H1 (cell line): ENCODE data around the gene DAO. TPM values are rescaled to one million over a fixed set of nuclear protein-coding genes. Genes with fewer than 3 reads are reported as not detected.

Source experiments
- ATF3 ChIP-seq: IDR thresholded peaks from 2 replicates; pipeline ENCODE4 v1.6.1; 2011; ENCODE audit warnings: low read depth, mild to moderate bottlenecking, low read length; ENCODE audit not compliant: insufficient read depth
- CBX8 ChIP-seq: fragments of 300-800, 300-1000 bp; sonication (generic); IDR thresholded peaks from 2 replicates; pipeline ENCODE4 v1.7.1; 2016; ENCODE audit warnings: low read depth, low read length, borderline replicate concordance
- E2F6 ChIP-seq: IDR thresholded peaks from 2 replicates; pipeline ENCODE4 v1.6.1; 2012; ENCODE audit warnings: inconsistent platforms
- KDM5A ChIP-seq: fragments of 200-600 bp; IDR thresholded peaks from 2 replicates; pipeline ENCODE4 v1.7.1; 2012; ENCODE audit warnings: mild to moderate bottlenecking, low read length, inconsistent platforms, mixed read lengths
- RXRA ChIP-seq: IDR thresholded peaks from 2 replicates; pipeline ENCODE4 v1.6.1; 2011; ENCODE audit warnings: low read depth, mild to moderate bottlenecking, low read length, moderate library complexity; ENCODE audit not compliant: insufficient read depth
- polyA plus RNA-seq, 7 experiments: library from polyadenylated mRNA; depleted of rRNA in 3 of 7; stranded (reverse) in 5 of 7; unstranded in 2 of 7; fragments of >200 nt in 5 of 7; fragments of 200-250 nt in 2 of 7; gene quantifications; 1 replicate in 5 of 7; 2 replicates in 1 of 7; 4 replicates in 1 of 7; pipeline versions ENCODE4 v1.2.1 to v1.2.3, GENCODE V29; 2011 to 2013; ENCODE audit warnings: missing spikeins in 2 of 7, mixed read lengths in 2 of 7
- total RNA-seq: library from RNA; stranded (reverse); fragmentation: NEBNext Ultra II Directional; extraction: Animal tissue kit (Norgen Biotek cat#: 25700); gene quantifications from 2 replicates; pipeline ENCODE4 v1.2.1, GENCODE V29; 2021

Gene DAO
- total and polyA plus RNA-seq, 2 of the 8 experiments (the other 6 are each of a cell fraction or from before 2014, with no cell fraction given): not detected

GRCh38 chr12:108922918-108923317, 43.0 kb downstream of the DAO start (continued):
- TF ChIP-seq E2F6 (no peak), KDM5A (no peak), ATF3 (no peak), CBX8 (no peak), RXRA (no peak)
